Mammary epithelial cell (primary cell): ENCODE measurements around the gene NCKAP5.

ENCODE experiments used
- EZH2 ChIP-seq: IDR thresholded peaks from 2 replicates; pipeline ENCODE4 v1.6.1; 2012; ENCODE audit warnings: low read length, inconsistent platforms, borderline replicate concordance
- TF ChIP-seq, protein P1 (sequence below), 2 donors: IDR thresholded peaks in 1 of 2; conservative IDR thresholded peaks in 1 of 2; 2 replicates each; pipeline ENCODE4 v1.5.1; 2011 to 2012; ENCODE audit warnings: inconsistent platforms in 2 of 2, low read length in 2 of 2, mild to moderate bottlenecking in 2 of 2, control low read depth in 1 of 2, low read depth in 1 of 2; ENCODE audit not compliant: insufficient read depth in 1 of 2; ENCODE audit errors: extremely low read depth in 1 of 2

DNA sequence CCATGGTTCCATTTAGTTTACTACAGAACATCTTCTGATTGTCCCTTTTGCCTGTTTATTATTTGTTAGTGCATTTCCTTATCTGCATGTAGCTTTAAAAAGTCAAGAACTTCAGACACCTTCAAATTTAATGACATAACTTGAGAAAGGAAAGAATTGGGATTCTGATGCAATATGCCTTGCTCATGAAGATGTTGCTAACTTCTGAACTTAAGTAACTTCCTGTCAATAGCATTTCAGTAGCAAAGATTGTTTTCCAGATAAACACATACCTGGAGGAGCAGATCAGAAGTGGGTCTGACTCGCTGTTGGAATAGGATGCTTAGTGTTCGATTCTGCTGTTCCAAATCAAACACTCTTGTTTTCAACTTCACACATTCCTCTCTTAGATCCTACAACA lies 708.0 kb downstream of the NCKAP5 start:
- TF ChIP-seq, protein P1, sequence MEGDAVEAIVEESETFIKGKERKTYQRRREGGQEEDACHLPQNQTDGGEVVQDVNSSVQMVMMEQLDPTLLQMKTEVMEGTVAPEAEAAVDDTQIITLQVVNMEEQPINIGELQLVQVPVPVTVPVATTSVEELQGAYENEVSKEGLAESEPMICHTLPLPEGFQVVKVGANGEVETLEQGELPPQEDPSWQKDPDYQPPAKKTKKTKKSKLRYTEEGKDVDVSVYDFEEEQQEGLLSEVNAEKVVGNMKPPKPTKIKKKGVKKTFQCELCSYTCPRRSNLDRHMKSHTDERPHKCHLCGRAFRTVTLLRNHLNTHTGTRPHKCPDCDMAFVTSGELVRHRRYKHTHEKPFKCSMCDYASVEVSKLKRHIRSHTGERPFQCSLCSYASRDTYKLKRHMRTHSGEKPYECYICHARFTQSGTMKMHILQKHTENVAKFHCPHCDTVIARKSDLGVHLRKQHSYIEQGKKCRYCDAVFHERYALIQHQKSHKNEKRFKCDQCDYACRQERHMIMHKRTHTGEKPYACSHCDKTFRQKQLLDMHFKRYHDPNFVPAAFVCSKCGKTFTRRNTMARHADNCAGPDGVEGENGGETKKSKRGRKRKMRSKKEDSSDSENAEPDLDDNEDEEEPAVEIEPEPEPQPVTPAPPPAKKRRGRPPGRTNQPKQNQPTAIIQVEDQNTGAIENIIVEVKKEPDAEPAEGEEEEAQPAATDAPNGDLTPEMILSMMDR (conservative IDR thresholded peaks at IDR 0.05 in 1 of 2, IDR thresholded peaks at IDR 0.05 in 1 of 2; ENCODE audit: extremely low read depth in 1 of 2, insufficient read depth in 1 of 2, low read depth in 1 of 2, low read length in 2 of 2): no peak
- TF ChIP-seq EZH2: no peak
